T-cell (primary cell): ENCODE data around the gene LHX2. TPM values are rescaled to one million over a fixed set of nuclear protein-coding genes. Genes with fewer than 3 reads are reported as not detected.

Experiments
- ATAC-seq, 4 experiments: fragments of 200-7000 bp in 3 of 4; fragments of 150-1000 bp in 1 of 4; cut with Tn5 transposase; replicated peaks in 1 of 4; 1 replicate in 3 of 4; 2 replicates in 1 of 4; pipeline ENCODE4 v1.10.0; 2021; ENCODE audit warnings: moderate library complexity in 3 of 4, mild to moderate bottlenecking in 2 of 4, moderate number of reproducible peaks in 1 of 4
- CTCF ChIA-PET, 2 donors: fragments of 300-600 bp; sonication (Branson Sonifier 250); formaldehyde crosslinking; loops; one replicate each; lab custom pipeline; 2022; ENCODE audit warnings: antibody characterized with exemption in 2 of 2; lab: Charles Lee
- POLR2A ChIA-PET, 2 donors: fragments of 300-600 bp; sonication (Branson Sonifier 250); formaldehyde crosslinking; loops; one replicate each; lab custom pipeline; 2022; ENCODE audit warnings: antibody characterized with exemption in 2 of 2; lab: Charles Lee
- DNase-seq, 35 experiments: peaks; one replicate each; pipeline versions ENCODE4 v3.0.0 to v3.0.0-alpha.2; 2013 to 2023
- H3K27ac ChIP-seq: one replicate; pipeline ENCODE4 v1.5.1; 2013; ENCODE audit warnings: low read length
- H3K27me3 ChIP-seq, 2 experiments: replicated peaks in 1 of 2; 1 replicate in 1 of 2; 2 replicates in 1 of 2; pipeline versions ENCODE4 v1.6.1 to v1.7.0; 2013; ENCODE audit warnings: low read length in 1 of 2, mixed read lengths in 1 of 2; ENCODE audit not compliant: control insufficient read depth in 2 of 2, insufficient read depth in 2 of 2; ENCODE audit errors: extremely low read depth in 1 of 2
- H3K36me3 ChIP-seq, 2 donors: 1 replicate in 1 of 2; 2 replicates in 1 of 2; pipeline versions ENCODE4 v1.6.1 to v1.7.0; 2013; ENCODE audit warnings: low read length in 1 of 2; ENCODE audit not compliant: control insufficient read depth in 2 of 2, insufficient read depth in 1 of 2; ENCODE audit errors: extremely low read depth in 1 of 2
- H3K4me1 ChIP-seq, 2 experiments: 1 replicate in 1 of 2; 2 replicates in 1 of 2; pipeline versions ENCODE4 v1.6.1 to v1.7.0; 2013; ENCODE audit warnings: low read length in 2 of 2, mixed read lengths in 1 of 2; ENCODE audit not compliant: insufficient read depth in 2 of 2, control insufficient read depth in 1 of 2; ENCODE audit errors: extremely low read depth in 1 of 2
- H3K4me3 ChIP-seq, 2 donors: 1 replicate in 1 of 2; 2 replicates in 1 of 2; pipeline versions ENCODE4 v1.5.1 to v1.7.0; 2013; ENCODE audit warnings: mild to moderate bottlenecking in 2 of 2, low read length in 1 of 2, moderate library complexity in 1 of 2; ENCODE audit not compliant: control insufficient read depth in 1 of 2; ENCODE audit errors: extremely low read depth in 1 of 2
- H3K9me3 ChIP-seq: 2 replicates; pipeline ENCODE4 v1.7.0; 2013
- H3K27ac Mint-ChIP-seq, 2 donors: one replicate each; pipeline ENCODE4 v1.8.0; 2020 to 2021; ENCODE audit warnings: mild to moderate bottlenecking in 2 of 2, mixed read lengths in 2 of 2
- H3K27me3 Mint-ChIP-seq, 2 donors: one replicate each; pipeline ENCODE4 v1.8.0; 2021 to 2022; ENCODE audit warnings: mixed read lengths in 2 of 2
- H3K36me3 Mint-ChIP-seq: one replicate; pipeline ENCODE4 v1.8.0; 2021; ENCODE audit warnings: mixed read lengths
- H3K4me1 Mint-ChIP-seq, 3 donors: one replicate each; pipeline ENCODE4 v1.8.0; 2020 to 2022; ENCODE audit warnings: mixed read lengths in 3 of 3, mild to moderate bottlenecking in 1 of 3
- H3K4me3 Mint-ChIP-seq, 3 donors: one replicate each; pipeline ENCODE4 v1.8.0; 2020 to 2022; ENCODE audit warnings: mild to moderate bottlenecking in 3 of 3, mixed read lengths in 3 of 3, moderate library complexity in 3 of 3
- H3K9me3 Mint-ChIP-seq, 3 donors: one replicate each; pipeline ENCODE4 v1.8.0; 2020 to 2022; ENCODE audit warnings: mixed read lengths in 3 of 3
- WGBS: methylation state at CpG from one replicate; pipeline ENCODE4 v1.1.5; 2013; ENCODE audit warnings: missing lambda C conversion rate; ENCODE audit not compliant: insufficient coverage; 5-methylcytosine and 5-hydroxymethylcytosine counted together
- total RNA-seq, 35 experiments: library from RNA in 6 of 35; stranded (reverse) in 6 of 35; fragments of 120-200 nt in 1 of 35; gene quantifications; one replicate each; pipeline versions ENCODE4 v1.2.1 to v1.2.4 and lab custom pipeline; 2013 to 2026

The LHX2 gene
- total RNA-seq, 5 donors from 2014 or later (not counting 1 experiment from before 2014, with no cell fraction given): not detected

DNA sequence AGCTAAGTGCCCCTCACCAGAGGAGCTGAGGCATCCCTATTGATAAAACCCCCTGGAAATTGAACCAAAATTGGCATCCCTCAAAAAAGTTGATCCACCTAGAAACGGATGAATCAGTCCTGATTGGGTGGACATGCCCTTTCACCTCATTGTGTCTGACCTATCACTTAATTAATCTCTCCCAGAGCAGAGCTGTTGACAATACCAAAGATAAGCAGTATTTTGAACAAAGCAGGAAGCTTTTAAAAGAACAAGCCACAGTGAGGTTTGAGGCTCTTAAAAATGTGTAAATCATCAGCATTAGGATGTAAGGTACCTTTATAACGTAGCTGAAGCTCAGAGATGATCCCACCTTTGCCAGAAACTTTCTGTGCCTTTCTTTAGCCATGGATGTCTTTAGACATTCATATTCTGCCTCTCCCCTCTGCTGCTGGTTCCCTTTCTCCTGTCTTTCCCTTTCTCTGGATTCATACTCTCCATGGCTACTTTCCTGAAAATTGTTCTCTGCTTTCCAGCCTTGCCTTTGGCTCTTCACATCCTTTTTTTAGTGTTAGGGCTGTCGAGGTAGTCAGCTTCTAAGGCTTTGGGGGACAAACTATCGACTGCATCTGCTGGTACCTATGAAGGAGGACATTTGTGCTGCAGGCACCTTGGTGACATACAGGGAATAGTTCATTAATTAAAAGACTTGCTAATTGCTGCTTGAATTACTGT lies 7.8 kb upstream of the LHX2 start:
- Mint-ChIP-seq H3K4me3 (no peak overlapping the region), H3K27me3 (peaks cover 84 to 85% of the 10 kb centered on the region in 2 donors), H3K27ac (no peak overlapping the region), H3K4me1 (peaks cover 14 to 22% (median 16%) of the 10 kb centered on the region in 3 donors), H3K36me3 (no peaks in the 10 kb centered on the region), H3K9me3 (no peaks in the 10 kb centered on the region)
- Histone ChIP-seq H3K4me3 (no peak overlapping the region), H3K27me3 (peaks cover 45 to 59% of the 10 kb centered on the region in 2 experiments), H3K36me3 (no peaks in the 10 kb centered on the region), H3K4me1 (peaks cover 2 to 13% of the 10 kb centered on the region in 2 experiments), H3K27ac (no peak overlapping the region), H3K9me3 (no peaks in the 10 kb centered on the region)
- no peak for ATAC-seq
- 0% methylated on average over 1 of the region's 4 CpGs for WGBS
- no peak for DNase-seq
- ChIA-PET POLR2A (interaction anchor here in 1 of 2 donors (0.5 kb wide), 1 partner anchor 100 kb away, joined by 3 read pairs; no protein-coding TSS in a partner anchor), CTCF (no interaction called here)

DNA sequence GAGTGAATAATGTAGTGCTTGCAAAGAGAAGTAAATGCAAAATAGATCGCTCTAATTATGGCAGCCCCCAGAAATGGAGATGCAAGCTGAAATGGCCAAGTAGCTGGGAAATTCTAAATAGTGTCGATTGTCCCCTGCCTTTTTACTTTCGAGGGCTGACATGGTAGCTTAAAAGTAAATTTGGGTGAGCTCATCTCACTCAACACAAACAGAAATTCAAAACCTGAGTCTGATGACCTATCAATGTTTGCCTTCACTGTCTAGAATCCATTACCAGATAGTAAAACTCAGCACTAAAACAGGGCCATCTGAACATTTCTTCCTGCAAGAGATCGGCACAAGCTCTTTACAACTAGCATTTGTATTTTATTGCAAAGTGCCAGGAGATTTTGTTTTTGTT lies 7.0 kb upstream of the LHX2 start:
- no peak overlapping the region for H3K27ac ChIP-seq
- peaks cover 12 to 24% (median 19%) of the 10 kb centered on the region in 3 donors for H3K4me1 Mint-ChIP-seq
- H3K27me3 Mint-ChIP-seq: peaks cover 85 to 88% of the 10 kb centered on the region in 2 donors
- H3K4me1 ChIP-seq: peaks cover 2 to 13% of the 10 kb centered on the region in 2 experiments
- ATAC-seq (no peak), DNase-seq (no peak)
- no peaks in the 10 kb centered on the region for H3K36me3 Mint-ChIP-seq
- no peak overlapping the region for H3K4me3 ChIP-seq
- WGBS: 0% methylated on average over 1 of the region's 4 CpGs
- peaks cover 46 to 62% of the 10 kb centered on the region in 2 experiments for H3K27me3 ChIP-seq
- H3K27ac Mint-ChIP-seq: no peak overlapping the region
- no peak overlapping the region for H3K4me3 Mint-ChIP-seq
- ChIA-PET CTCF (interaction anchor here in 1 of 2 donors (0.6 kb wide), 1 partner anchor 1627 kb away, joined by 6 read pairs; no protein-coding TSS in a partner anchor), POLR2A (no interaction called here)
- H3K9me3 Mint-ChIP-seq: no peaks in the 10 kb centered on the region
- H3K36me3 ChIP-seq: no peaks in the 10 kb centered on the region
- H3K9me3 ChIP-seq: no peaks in the 10 kb centered on the region

DNA sequence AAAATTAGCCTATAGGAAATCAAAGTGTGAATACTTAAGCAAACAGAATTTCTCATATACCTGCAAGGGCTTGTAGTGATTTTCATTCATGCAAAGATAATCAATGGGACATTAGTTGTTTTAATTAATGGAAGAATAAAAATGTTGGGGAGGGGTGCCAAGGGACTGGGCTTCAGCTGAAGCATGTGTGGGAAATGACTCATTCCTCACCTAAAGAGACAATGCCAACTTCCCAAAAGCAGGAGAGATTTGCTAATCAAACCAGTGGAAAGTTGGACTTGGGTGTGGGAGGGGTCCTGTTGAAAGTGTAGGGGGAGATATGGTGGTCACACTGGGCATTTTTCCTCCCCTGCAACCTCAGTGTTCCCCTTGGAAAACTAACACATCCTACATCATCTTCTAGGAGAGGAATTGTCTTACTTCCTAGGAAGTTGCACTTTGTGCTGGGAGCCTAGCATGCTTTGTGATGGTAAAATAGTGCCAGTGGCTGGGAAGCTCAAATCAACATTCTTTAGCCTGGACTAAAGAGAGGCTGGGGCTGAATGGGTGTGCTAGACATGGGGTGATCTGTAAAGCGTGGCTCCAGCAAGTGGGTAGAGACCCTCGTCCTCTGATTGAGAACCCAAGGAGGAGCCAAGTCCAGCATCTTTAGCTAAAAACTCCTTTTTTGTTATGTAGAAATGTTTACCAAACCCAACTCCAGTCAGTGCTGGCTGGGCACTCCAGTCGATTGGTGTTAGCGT lies 6.4 kb upstream of the LHX2 start:
- Histone ChIP-seq H3K27me3 (peaks cover 52 to 65% of the 10 kb centered on the region in 2 experiments), H3K36me3 (no peaks in the 10 kb centered on the region), H3K4me3 (no peak overlapping the region), H3K4me1 (peaks cover 2 to 13% of the 10 kb centered on the region in 2 experiments), H3K27ac (no peak overlapping the region), H3K9me3 (no peaks in the 10 kb centered on the region)
- CTCF ChIA-PET: interaction anchor here in 1 of 2 donors (0.6 kb wide), 1 partner anchor 1627 kb away, joined by 6 read pairs; no protein-coding TSS in a partner anchor
- WGBS: 20% methylated on average over 1 of the region's 4 CpGs
- POLR2A ChIA-PET: no interaction called here
- H3K27ac Mint-ChIP-seq: no peak overlapping the region
- H3K27me3 Mint-ChIP-seq: peaks cover 91 to 94% of the 10 kb centered on the region in 2 donors
- no peak for DNase-seq
- H3K4me3 Mint-ChIP-seq: no peak overlapping the region
- no peak for ATAC-seq
- no peaks in the 10 kb centered on the region for H3K36me3 Mint-ChIP-seq
- H3K9me3 Mint-ChIP-seq: no peaks in the 10 kb centered on the region
- H3K4me1 Mint-ChIP-seq: peaks cover 18 to 29% (median 25%) of the 10 kb centered on the region in 3 donors

DNA sequence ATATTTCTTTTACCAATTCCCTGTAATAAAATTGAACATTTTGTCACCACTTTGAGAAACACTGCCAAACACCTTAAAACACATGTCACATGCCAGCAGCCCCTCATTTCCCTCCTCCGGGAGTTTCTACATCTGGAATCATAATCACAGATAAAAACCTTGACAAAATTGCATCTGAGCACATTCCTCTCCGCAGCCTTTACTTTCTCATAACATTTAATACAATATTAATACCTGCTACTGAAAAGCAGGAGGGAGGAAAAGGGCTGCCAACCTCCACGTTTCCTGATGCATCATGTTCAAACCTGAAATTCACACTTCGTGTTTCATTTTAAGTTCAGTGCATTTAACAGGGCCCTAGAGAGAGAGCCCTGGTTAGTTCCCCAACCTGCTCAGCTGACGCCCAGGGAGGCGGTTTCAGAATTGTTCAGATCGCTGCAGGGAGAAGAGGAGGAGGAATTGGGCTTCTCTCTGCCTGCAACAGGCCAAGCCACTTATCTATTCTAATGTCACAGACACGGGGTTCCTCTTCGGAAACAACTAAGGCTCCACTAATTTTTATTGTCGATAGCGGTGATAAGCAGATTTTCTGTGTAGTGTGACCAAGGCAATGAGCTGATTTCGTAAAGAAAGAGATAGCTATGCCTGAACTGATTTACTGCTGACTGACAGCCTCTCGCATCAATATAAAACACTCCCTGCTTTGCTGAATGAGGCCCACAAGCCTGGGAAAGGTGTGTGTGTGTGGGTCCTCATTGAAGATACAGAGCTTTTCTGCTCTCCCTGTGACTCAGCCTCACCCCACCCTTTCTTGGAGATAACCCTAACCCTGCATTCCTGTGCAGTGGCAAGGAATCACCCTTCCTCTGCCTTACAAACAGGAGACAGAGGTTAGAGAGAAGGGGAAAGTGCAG lies 4.9 kb upstream of the LHX2 start:
- Mint-ChIP-seq H3K27me3 (peaks cover 82 to 85% of the 10 kb centered on the region in 2 donors), H3K9me3 (no peaks in the 10 kb centered on the region), H3K4me3 (no peak overlapping the region), H3K4me1 (peaks cover 15 to 27% (median 23%) of the 10 kb centered on the region in 3 donors), H3K27ac (no peak overlapping the region), H3K36me3 (no peaks in the 10 kb centered on the region)
- Histone ChIP-seq H3K9me3 (no peaks in the 10 kb centered on the region), H3K27ac (no peak overlapping the region), H3K36me3 (no peaks in the 10 kb centered on the region), H3K4me3 (no peak overlapping the region), H3K27me3 (peaks cover 54 to 67% of the 10 kb centered on the region in 2 experiments), H3K4me1 (peaks cover 2 to 20% of the 10 kb centered on the region in 2 experiments)
- DNase-seq: no peak
- POLR2A ChIA-PET: no interaction called here
- 13% methylated on average over 3 of the region's 13 CpGs for WGBS
- CTCF ChIA-PET: no interaction called here
- ATAC-seq: no peak

DNA sequence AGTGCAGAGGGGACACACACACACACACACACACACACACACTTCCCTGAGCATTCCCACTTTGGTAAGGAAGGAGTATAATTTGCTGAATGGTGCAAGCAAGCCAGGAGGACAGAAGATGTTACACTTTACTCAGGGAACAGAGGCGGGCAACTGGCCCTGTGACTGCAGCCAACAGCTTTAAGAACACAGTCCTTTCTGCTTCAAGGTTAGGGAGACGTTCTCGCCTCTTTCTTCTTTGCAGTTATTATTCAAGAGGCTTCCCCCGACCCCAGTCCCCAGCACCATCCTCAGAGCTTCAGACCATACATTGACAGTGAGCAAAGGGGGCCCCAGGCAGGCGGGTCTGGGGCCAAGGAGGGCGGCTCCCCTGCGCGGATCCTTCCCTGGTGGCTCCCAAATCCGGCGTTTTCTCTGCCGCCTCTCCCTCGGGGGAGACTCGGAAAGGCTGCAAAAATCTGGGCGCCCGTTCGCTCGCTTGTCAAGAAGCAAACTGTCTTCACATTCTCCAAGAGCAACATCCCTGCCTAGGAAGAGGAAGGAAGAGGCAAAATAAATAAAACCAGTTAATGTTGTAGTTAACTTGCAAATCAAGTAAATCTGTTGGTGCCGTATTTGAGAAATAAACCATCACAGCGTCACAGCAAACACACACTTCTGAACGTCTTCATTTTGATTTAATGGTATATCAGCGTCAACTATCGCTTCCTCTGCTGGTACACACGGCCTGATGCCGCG lies 3.8 kb upstream of the LHX2 start:
- H3K4me1 Mint-ChIP-seq: peaks cover 15 to 27% (median 25%) of the 10 kb centered on the region in 3 donors
- Histone ChIP-seq H3K9me3 (no peaks in the 10 kb centered on the region), H3K36me3 (no peaks in the 10 kb centered on the region), H3K4me3 (peak overlapping the region in 1 of 2 donors; percentile 59), H3K27ac (no peak overlapping the region), H3K27me3 (peaks cover 54 to 66% of the 10 kb centered on the region in 2 experiments), H3K4me1 (peaks cover 5 to 26% of the 10 kb centered on the region in 2 experiments)
- CTCF ChIA-PET: no interaction called here
- no peaks in the 10 kb centered on the region for H3K36me3 Mint-ChIP-seq
- no peaks in the 10 kb centered on the region for H3K9me3 Mint-ChIP-seq
- peak overlapping the region in 1 of 3 donors; percentile 56 for H3K4me3 Mint-ChIP-seq
- DNase-seq: no peak
- ATAC-seq: no peak
- peaks cover 72 to 76% of the 10 kb centered on the region in 2 donors for H3K27me3 Mint-ChIP-seq
- POLR2A ChIA-PET: no interaction called here
- no peak overlapping the region for H3K27ac Mint-ChIP-seq
- 4% methylated on average over 15 of the region's 25 CpGs for WGBS
